ENCODE measurements around the gene RPL13.
A peak's percentile ranks its signal among the peaks of the same experiment; 100 is the strongest.

The RPL13 gene

GRCh38 chr16:89545044-89545830 is 15.2 kb upstream of the RPL13 start:
- no peak for DNase-seq

GRCh38 chr16:89545831-89546574 is 14.5 kb upstream of the RPL13 start:
- no peak for DNase-seq

GRCh38 chr16:89546781-89547180 is 13.7 kb upstream of the RPL13 start:
- DNase-seq, result no peak

GRCh38 chr16:89547291-89547690 is 13.2 kb upstream of the RPL13 start:
- no peak for DNase-seq

GRCh38 chr16:89547860-89548259 is 12.6 kb upstream of the RPL13 start:
- DNase-seq, result no peak

- DNase-seq, result no peak
Measured at GRCh38 chr16:89548344-89549006, 12.0 kb upstream of the RPL13 start.

GRCh38 chr16:89549007-89549700 is 11.3 kb upstream of the RPL13 start:
- no peak for DNase-seq

- DNase-seq, result no peak
Measured at GRCh38 chr16:89550421-89551007, 10.0 kb upstream of the RPL13 start.

- no peak for DNase-seq
Measured at GRCh38 chr16:89552329-89552728, 8.2 kb upstream of the RPL13 start.

- DNase-seq, result no peak
Measured at GRCh38 chr16:89552913-89553312, 7.6 kb upstream of the RPL13 start.

- DNase-seq, result no peak
Measured at GRCh38 chr16:89553733-89554132, 6.7 kb upstream of the RPL13 start.

GRCh38 chr16:89554343-89554742 is 6.1 kb upstream of the RPL13 start:
- no peak for DNase-seq

GRCh38 chr16:89555265-89555664 is 5.2 kb upstream of the RPL13 start:
- no peak for DNase-seq

- no peak for DNase-seq
Measured at GRCh38 chr16:89555780-89556179, 4.7 kb upstream of the RPL13 start.

GRCh38 chr16:89556750-89557689 is 3.5 kb upstream of the RPL13 start:
- DNase-seq, result peak; percentile 33 to 97 (median 82)

- no peak for DNase-seq
Measured at GRCh38 chr16:89557690-89558490, 2.6 kb upstream of the RPL13 start.

- DNase-seq, result no peak
Measured at GRCh38 chr16:89561142-89561883, 831 bp downstream of the RPL13 start.

- DNase-seq, result no peak
Measured at GRCh38 chr16:89561884-89562599, 1.6 kb downstream of the RPL13 start.
